ENCODE results near the gene ZNF45. TPM values are rescaled to one million over a fixed set of nuclear protein-coding genes. Genes with fewer than 3 reads are reported as not detected.
"Not testable (repeated sequence)": the region's sequence is repeated elsewhere in the genome, so short reads cannot be mapped to it uniquely, and the experiment has no call there.

ZNF45 gene
- polyA plus RNA-seq, 1 donor from 2014 or later = 17.5 TPM

DNA sequence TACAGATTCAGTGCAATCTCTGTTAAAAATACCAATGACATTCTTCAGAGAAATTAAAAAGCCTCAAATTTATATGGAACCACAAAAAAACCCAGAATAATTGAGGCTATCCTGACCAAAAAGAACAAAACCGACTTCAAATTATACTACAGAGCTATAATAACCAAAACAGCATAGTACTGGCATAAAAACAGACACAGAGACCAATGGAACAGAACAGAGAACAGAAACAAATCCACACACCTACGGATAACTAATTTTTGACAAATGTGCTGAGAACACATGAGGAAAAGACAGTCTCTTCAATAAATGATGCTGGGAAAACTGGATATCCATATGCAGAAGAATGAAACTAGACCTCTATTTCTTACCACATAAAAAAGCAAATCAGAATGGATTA lies 14.7 kb upstream of the ZNF45 start:
- not testable (repeated sequence) for H4K20me1 ChIP-seq (ENCODE audit: insufficient read depth); H3K9me2 ChIP-seq (ENCODE audit: insufficient read depth, low read length); H3K9ac ChIP-seq (ENCODE audit: low read length); H3K36me3 ChIP-seq (ENCODE audit: insufficient read depth, low read length); H3F3A ChIP-seq (ENCODE audit: insufficient read depth, low read length, poor library complexity, severe bottlenecking); H2AFZ ChIP-seq (ENCODE audit: low read depth, low read length); H3K27me3 ChIP-seq (ENCODE audit: insufficient read depth, low read depth, low read length); H3K4me2 ChIP-seq (ENCODE audit: low read length); H3K27ac ChIP-seq (ENCODE audit: low read length); H3K79me2 ChIP-seq (replicated peaks; ENCODE audit: insufficient read depth, low read length); H3K9me3 ChIP-seq (ENCODE audit: low read length); H3K4me3 ChIP-seq (ENCODE audit: low read length)

- H2AFZ ChIP-seq (ENCODE audit: low read depth, low read length); H3K9me3 ChIP-seq (ENCODE audit: low read length); H4K20me1 ChIP-seq (ENCODE audit: insufficient read depth): not testable (repeated sequence)
Measured at GRCh38 chr19:43947412-43947811, 12.3 kb upstream of the ZNF45 start.

GRCh38 chr19:43941209-43941608 lies 6.1 kb upstream of the ZNF45 start:
- Histone ChIP-seq H3K4me3 (ENCODE audit: low read length) (no peak overlapping the region), H4K20me1 (ENCODE audit: insufficient read depth) (no peaks in the 10 kb centered on the region), H3K9me2 (ENCODE audit: insufficient read depth, low read length) (no peaks in the 10 kb centered on the region), H3K79me2 (replicated peaks; ENCODE audit: insufficient read depth, low read length) (no peaks in the 10 kb centered on the region), H3K36me3 (ENCODE audit: insufficient read depth, low read length) (no peaks in the 10 kb centered on the region), H3K9me3 (ENCODE audit: low read length) (no peaks in the 10 kb centered on the region), H3K4me2 (ENCODE audit: low read length) (no peak overlapping the region), H3K27ac (ENCODE audit: low read length) (no peak overlapping the region), H3K27me3 (ENCODE audit: insufficient read depth, low read depth, low read length) (no peaks in the 10 kb centered on the region), H3K9ac (ENCODE audit: low read length) (no peak overlapping the region), H2AFZ (ENCODE audit: low read depth, low read length) (no peak overlapping the region), H3F3A (ENCODE audit: insufficient read depth, low read length, poor library complexity, severe bottlenecking) (no peaks in the 10 kb centered on the region)
- TF ChIP-seq REST (IDR thresholded peaks at IDR 0.05; ENCODE audit: borderline replicate concordance) = no peak
- no peak for TF ChIP-seq POLR2AphosphoS5 (IDR thresholded peaks at IDR 0.05)
- TF ChIP-seq MXI1 (conservative IDR thresholded peaks at IDR 0.05; ENCODE audit: poor library complexity, severe bottlenecking) = no peak
- no peak for TF ChIP-seq EZH2 (IDR thresholded peaks at IDR 0.05; ENCODE audit: borderline replicate concordance, insufficient read depth, low read length, poor library complexity, severe bottlenecking)
- no peak for TF ChIP-seq TAF1 (IDR thresholded peaks at IDR 0.05; ENCODE audit: low read depth)
- TF ChIP-seq SMC3 (conservative IDR thresholded peaks at IDR 0.05; ENCODE audit: poor library complexity) = no peak
- no peak for TF ChIP-seq EP300 (conservative IDR thresholded peaks at IDR 0.05; ENCODE audit: poor library complexity, severe bottlenecking)
- no peak for TF ChIP-seq RAD21 (conservative IDR thresholded peaks at IDR 0.05)
- TF ChIP-seq, protein P1, sequence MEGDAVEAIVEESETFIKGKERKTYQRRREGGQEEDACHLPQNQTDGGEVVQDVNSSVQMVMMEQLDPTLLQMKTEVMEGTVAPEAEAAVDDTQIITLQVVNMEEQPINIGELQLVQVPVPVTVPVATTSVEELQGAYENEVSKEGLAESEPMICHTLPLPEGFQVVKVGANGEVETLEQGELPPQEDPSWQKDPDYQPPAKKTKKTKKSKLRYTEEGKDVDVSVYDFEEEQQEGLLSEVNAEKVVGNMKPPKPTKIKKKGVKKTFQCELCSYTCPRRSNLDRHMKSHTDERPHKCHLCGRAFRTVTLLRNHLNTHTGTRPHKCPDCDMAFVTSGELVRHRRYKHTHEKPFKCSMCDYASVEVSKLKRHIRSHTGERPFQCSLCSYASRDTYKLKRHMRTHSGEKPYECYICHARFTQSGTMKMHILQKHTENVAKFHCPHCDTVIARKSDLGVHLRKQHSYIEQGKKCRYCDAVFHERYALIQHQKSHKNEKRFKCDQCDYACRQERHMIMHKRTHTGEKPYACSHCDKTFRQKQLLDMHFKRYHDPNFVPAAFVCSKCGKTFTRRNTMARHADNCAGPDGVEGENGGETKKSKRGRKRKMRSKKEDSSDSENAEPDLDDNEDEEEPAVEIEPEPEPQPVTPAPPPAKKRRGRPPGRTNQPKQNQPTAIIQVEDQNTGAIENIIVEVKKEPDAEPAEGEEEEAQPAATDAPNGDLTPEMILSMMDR (IDR thresholded peaks at IDR 0.05; ENCODE audit: poor library complexity, severe bottlenecking) = no peak

More at GRCh38 chr19:43947412-43947811, 12.3 kb upstream of the ZNF45 start:
- H3K4me2 ChIP-seq (ENCODE audit: low read length); H3K79me2 ChIP-seq (replicated peaks; ENCODE audit: insufficient read depth, low read length); H3K36me3 ChIP-seq (ENCODE audit: insufficient read depth, low read length); H3K9me2 ChIP-seq (ENCODE audit: insufficient read depth, low read length); H3K27ac ChIP-seq (ENCODE audit: low read length); H3K9ac ChIP-seq (ENCODE audit: low read length); H3K27me3 ChIP-seq (ENCODE audit: insufficient read depth, low read depth, low read length); H3K4me3 ChIP-seq (ENCODE audit: low read length); H3F3A ChIP-seq (ENCODE audit: insufficient read depth, low read length, poor library complexity, severe bottlenecking): not testable (repeated sequence)

Data from neural cell (in vitro differentiated cells).